SKM-1 (cell line): ENCODE measurements around the gene ALDH6A1.
"Not testable (repeated sequence)": the region's sequence is repeated elsewhere in the genome, so short reads cannot be mapped to it uniquely, and the experiment has no call there.

ENCODE experiments used
- DNase-seq: peaks from one replicate; lab custom pipeline; 2025; ENCODE audit not compliant: unreplicated experiment; lab: John Stamatoyannopoulos, UW

Gene ALDH6A1

GRCh38 chr14:74084277-74085046, at the start of gene ALDH6A1, which contains the start of gene LIN52:
ALDH6A1 (minus strand) TSS chr14:74084453; CDS start chr14:74084394, 59 bp downstream.
LIN52 (plus strand) TSS chr14:74084956; CDS start chr14:74084975, 19 bp downstream.
- peak; percentile 91 for DNase-seq

- no peak for DNase-seq
Observed at GRCh38 chr14:74127634-74128033, 43.4 kb upstream of the ALDH6A1 start.

DNA sequence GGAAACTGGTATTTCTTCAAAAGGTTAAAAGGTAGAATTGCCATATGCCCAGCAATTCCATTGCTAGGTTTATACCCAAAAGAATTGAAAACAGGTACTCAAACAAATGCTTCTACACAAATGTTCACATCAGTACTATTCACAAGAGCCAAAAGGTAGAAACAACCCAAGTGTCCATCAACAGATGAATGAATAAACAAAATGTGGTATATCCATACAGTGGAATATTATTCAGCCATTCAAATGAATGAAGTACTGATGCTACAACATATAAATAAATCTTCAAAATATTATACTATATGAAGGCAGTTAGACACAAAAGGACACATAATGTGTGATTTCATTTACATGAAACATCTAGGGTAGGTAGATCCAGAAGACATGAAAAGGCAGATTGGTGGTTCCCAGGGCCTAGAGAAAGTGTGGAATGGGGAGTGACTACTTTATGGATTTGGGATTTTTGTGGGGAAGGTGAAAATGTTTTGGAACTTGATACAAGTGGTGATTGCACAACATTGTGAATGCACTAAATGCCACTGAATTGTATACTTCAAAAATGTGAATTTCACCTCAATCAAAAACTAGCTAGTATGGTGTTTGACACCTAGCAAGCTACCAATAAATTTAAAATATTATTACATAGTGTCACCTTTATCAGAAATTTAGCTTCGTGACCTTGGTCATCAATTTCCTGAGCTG, 42.2 kb upstream of the ALDH6A1 start:
- DNase-seq = no peak

GRCh38 chr14:74125487-74125886, 41.2 kb upstream of the ALDH6A1 start:
- not testable (repeated sequence) for DNase-seq

GRCh38 chr14:74111395-74112216, 27.4 kb upstream of the ALDH6A1 start:
- peak; percentile 1 for DNase-seq

DNA sequence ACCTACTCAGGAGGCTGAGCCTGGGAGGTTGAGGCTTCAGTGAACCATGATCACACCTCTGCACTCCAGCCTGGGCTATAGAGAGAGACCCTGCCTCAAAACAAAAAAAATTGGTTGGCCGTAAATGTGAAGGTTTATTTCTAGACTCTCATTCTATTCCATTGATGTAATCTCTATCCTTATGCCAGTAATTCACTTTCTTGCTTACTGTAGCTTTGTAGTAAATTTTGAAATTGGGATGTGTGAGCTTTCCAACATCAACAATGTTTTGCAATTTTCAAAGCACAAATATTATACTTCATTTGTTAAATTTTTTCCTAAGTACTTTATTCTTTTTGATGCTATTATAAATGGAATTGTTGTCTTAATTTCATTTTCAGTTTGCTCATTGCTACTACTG, 25.1 kb upstream of the ALDH6A1 start:
- DNase-seq = no peak

- no peak for DNase-seq
Observed at GRCh38 chr14:74105381-74105780, 21.1 kb upstream of the ALDH6A1 start.

- no peak for DNase-seq
Observed at GRCh38 chr14:74089251-74090020, 5.2 kb upstream of the ALDH6A1 start.

GRCh38 chr14:74085828-74086227, 1.6 kb upstream of the ALDH6A1 start:
- no peak for DNase-seq

DNA sequence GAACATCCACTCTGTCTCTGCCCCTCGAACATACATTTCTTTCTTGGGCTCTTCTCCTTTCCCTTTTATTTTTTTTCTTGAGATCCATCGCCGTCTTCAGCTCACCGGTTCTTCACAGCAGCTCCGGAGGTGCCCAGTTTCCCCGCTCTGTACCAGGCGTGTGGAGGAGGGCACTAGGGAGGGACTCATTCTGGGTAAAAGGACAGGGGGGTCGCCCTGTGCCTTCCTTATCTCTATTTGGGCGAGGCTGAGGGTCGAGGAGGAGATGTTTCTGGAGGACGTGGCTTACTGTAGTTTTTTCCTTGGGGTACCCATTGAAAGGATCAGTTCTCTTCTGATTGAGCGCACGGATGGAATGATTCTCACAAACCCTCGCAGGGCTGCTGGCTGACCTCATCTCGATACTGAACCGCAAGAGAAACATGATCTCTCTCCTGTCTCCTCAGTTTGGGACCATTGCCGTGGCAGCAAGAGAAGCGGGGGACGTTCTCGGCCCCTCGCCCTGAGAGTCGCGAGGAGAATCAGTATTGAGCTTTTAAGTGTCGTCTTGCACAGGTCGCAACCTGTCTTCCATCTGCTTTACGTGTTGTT, 889 bp upstream of the ALDH6A1 start:
- no peak for DNase-seq

- DNase-seq = no peak
Observed at GRCh38 chr14:74083784-74084276, 423 bp downstream of the ALDH6A1 start.

- DNase-seq = no peak
Observed at GRCh38 chr14:74083161-74083560, 1.1 kb downstream of the ALDH6A1 start.

GRCh38 chr14:74081491-74081890, 2.8 kb downstream of the ALDH6A1 start:
- DNase-seq = no peak

GRCh38 chr14:74080820-74081460, 3.3 kb downstream of the ALDH6A1 start:
- no peak for DNase-seq

DNA sequence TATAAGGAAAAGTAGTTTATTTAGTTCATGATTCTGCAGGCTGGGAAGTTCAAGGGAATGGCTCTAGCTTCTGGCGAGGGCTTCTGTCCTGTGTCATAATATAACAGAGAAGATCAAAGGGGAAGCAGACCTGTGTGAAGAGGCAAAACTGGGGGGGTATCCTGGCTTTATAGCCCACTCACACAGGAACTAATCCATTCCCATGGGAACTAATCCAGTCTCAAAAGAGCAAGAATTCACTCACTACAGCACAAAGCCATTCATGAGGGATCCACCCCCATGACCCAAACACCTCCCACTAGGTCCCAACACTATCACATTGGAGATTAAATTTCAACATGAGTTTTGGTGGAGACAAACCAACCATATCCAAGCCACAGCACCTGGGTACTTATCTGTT, 6.9 kb downstream of the ALDH6A1 start:
- no peak for DNase-seq

DNA sequence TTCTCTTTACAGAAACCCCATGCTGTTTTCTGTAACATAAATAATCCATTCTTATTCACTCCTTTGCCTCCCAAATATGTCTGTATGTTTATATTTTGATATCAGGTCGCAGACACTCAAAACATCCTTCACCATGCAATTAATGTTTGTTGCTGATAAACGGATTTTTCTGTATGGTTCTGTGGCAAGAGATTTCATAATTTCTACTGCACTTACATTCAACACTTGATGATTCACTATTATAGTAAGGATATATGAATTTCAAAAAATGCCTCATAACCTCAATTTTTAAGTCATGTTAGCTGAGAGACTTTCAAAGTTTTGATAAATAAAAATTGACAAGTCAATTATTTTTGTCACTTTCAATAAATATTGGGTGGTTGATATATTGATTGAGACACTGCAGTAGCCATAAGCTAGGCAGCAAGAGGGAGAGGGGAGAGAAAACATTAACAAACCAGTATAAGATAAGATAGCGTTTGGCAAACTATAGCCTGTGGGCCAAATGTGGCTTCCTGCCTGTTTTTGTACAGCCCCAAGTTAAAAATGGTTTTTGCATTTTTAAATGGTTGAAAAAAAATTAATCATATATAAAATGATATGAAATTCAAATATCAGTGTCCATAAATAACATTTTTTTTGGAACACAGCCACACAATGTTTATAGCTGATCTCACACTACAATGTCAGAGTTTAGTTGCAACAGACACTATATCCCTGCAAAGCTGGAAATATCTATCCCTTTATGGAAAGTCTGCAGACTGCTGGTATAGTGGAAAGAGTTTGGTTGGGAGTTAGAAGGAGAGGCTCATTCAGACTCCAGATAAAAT, 18.3 kb downstream of the ALDH6A1 start:
- no peak for DNase-seq

- DNase-seq = no peak
Observed at GRCh38 chr14:74064883-74065282, 19.4 kb downstream of the ALDH6A1 start.

DNA sequence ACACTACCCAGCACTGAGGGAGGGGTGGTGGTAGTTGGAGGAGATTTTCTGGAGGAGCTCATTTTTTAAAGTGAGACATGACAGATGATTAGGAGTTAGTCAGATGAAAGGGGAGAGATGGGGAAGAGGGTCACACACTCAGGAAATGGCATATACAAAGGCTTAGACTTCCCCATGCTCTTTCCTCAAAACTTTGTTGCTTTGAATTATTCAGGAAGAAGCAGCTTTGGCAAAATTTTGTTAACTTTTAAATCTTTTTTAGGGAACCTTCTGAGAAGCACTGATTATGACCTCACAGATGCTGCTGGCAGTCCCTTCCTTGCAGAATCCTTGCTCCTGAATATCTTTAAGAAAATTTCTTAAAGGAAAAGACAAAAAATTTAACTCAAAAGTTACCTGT, 19.8 kb downstream of the ALDH6A1 start:
- DNase-seq = no peak

- DNase-seq = no peak
Observed at GRCh38 chr14:74062809-74063150, 21.5 kb downstream of the ALDH6A1 start.
